Myocyte (in vitro differentiated cells): Measurements from ENCODE around the gene AQP5. TPM values are rescaled to one million over a fixed set of nuclear protein-coding genes. Genes with fewer than 3 reads are reported as not detected.

Experiments
- DNase-seq: peaks from one replicate; pipeline ENCODE4 v3.0.0-alpha.2; 2012; ENCODE audit warnings: low read depth
- polyA plus RNA-seq: library from polyadenylated mRNA; unstranded; fragments of >200 nt; gene quantifications from one replicate; pipeline ENCODE4 v1.2.1, GENCODE V29; 2012; ENCODE audit warnings: missing spikeins
- total RNA-seq: library from RNA; depleted of rRNA; stranded (reverse); fragments of >200 nt; gene quantifications from 2 replicates; pipeline ENCODE4 v1.2.3, GENCODE V29; 2014

The AQP5 gene
- total RNA-seq: not detected in 2 replicates
- polyA plus RNA-seq: 0.10 TPM

DNA sequence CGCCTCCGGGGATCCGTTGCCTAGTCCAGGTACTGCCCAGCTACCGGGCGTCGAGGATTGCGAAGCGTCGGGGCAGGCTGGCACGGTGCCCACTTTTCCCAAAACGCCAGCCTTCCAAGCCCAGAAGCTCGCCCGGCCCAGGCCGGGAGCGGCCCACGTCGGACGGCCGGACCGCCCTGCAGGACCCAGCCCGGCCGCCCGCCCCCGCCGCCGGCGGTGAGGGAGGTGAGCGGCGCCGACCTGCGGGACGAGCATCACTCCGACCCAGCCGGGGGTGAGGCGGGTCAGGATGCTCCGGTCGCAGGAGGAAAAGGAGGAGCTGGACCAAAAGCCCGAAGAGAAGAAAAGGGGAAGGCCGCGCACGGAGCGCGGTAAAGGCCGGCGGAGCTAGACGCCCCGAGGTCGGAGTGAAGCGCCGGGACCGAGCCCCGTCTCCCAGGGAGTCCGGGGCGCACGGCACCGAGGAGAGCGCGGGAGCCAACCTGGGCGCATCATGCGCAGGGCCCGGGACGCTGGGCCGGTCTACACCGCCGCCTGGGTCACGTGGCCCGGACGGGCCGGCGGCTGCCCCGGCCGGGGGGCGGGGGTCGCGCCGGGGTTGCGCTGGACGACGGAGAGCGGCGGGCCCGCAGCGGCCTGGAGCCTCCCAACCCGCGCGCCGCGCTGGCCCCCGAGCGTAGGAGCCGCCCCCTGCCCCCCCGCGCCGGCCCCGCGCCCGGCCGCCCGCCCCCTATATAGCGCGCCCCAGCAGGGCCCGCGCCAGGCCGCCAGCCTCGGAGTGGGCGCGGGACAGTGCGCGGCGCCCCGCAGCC, at the start of gene AQP5:
Gene AQP5, plus strand, starts transcription at position 762 of the 812 bp plus-strand sequence. CDS start 146 bp downstream, outside the sequence.
- DNase-seq: no peak

DNA sequence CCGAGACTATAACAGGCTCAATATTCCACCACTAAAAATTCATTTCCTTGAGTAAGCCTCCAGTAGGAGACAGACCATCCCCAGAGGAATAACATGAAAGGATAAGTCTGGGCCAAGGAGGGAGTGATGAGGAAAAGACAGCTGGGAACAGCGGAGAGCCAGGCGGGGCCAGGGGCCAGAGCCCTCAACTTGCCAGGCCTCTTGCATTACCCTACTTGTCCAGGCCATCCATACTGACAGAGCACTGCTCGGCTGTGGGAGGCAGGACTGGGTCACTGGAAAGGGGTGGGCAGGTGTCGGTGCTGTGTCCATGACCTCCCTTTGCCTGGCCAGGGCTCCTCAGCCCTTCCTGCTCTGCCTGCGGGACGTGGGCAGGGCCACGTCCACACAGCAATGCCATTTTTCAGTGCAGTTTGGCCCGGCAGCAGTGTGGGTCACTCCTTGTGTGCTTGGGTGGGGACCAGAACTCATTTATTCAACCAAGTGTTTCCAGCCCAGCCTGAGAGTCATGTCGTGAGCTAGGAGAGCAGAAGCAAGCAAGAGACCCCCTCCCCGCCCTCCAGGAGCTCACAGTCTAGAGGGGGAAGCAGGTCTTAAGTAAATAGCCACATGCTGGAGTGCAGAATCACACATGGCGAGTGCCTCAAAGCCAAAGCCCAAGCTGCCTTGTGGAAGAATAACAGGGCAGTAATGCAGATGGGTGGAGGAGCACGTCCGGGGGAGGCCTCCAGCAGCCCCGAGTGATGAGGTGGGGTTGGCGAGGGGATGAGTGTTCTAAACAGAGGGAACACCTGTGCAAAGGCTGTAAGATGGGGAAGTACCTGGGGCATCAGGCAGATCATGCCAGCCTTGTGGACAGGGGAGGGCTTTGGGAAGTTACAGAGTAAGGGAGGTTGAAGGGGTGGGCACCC, 49.1 kb upstream of the AQP5 start:
- DNase-seq: peak; percentile 19

DNA sequence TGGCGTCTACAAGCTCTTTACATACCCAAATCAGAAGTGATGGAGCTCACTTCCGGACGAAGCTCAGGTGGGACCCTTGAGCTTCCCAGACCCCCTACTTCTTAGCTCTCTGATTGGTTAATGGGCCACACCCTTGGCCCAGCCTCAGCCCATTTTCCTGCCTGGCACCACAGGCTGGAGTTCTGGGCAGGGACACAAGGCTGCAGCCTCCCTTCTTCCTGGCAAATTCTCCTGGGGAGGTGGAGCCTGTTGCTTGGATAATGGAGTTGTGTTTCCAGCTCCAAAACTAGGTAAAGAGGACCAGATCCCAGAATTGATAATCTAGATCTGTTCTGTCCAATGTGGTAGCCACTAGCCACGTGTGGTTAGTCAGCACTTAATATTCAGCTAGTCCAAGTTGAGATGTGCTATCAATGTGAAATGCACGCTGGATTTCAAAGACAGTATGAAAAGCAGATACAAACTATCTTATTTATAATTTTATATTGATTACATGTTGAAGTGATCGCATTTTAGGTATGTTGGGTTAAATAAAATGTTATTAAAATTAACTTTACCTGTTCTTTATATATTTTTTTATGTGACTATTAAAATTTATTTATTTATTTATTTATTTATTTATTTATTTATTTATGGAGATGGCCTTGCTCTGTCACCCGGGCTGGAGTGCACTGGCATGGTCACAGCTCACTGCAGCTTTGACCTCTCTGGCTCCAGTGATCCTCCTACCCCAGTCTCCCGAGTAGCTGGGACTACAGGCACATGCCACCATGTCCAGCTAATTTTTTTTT, 45.3 kb upstream of the AQP5 start:
- no peak for DNase-seq

DNA sequence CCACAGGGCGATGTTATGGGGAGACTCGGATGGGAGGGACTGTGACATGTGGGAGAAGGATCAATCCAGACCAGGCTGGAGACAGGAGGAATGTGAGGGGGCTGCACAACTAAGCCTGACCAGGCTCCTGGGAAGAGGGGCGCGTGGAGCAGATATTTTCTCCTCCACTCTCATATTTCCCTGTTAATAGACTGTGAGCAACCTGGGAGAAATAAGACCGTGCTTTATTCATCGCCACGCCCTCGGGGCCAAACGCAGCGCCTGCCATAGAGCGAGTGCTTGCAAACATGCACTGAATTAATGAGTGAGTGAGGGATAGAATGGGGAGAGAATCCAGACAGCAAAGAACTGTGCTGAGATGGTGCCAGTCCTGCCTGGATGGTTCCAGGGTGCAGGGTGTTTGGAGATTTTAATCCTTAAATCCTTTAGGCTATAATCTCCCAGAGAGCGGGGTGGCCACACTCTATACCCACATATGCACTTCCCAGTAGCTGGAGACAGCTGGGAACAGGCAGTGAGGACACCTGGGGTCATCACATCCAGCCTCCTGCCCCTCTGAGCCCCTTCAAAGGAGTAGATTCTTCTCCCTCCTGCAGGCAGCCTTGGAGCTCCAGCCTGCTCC, 44.4 kb upstream of the AQP5 start:
- no peak for DNase-seq

DNA sequence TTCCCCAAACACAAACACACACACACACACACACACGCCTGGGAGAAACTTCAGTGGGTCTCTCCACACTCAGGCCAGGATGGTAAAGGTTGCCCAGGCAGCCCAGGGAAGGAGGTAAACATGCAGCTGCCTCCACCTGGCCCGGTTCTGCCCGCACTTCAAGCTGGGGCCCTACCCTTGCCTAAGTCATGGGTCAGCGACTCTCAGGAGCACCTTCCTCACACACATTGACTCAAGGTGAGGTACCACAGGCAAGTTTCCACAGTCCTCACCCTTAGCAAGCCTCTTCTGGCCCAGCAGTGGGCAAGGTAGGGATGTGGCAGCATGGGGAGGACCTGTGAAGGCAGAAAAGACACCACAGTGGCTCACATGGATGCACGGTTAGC, 43.9 kb upstream of the AQP5 start:
- DNase-seq: no peak

DNA sequence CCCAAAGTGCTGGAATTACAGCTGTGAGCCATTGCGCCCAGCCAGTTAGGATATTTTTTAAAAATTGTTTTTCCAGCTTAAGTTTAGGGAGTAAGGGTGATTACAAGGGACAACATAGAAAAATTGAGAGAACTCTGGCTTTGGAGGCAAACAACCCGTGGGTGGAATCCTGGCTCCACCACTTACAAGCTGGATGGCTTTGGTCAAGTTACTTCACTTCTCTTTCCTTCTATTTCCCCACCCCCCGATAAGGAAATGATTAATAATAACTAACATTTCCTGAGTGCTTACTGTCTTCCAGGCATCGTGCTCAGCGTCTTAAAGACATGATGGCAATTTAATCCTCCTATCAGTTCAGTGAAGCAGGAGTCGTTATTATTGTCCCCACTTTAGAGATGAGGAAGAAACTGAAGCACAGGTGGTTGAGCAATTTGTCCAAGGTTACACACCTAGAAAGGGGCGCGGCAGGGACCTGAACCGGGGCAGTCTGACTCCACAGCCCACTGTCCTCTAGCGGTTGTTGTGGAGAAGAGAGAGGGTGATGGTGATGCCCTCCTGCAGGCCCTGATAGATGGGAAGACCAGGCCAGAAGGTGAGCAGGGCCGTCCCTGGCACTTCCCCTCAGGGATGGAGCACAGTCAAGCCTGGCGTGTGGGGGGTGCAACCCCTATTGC, 41.3 kb upstream of the AQP5 start:
- DNase-seq: no peak

DNA sequence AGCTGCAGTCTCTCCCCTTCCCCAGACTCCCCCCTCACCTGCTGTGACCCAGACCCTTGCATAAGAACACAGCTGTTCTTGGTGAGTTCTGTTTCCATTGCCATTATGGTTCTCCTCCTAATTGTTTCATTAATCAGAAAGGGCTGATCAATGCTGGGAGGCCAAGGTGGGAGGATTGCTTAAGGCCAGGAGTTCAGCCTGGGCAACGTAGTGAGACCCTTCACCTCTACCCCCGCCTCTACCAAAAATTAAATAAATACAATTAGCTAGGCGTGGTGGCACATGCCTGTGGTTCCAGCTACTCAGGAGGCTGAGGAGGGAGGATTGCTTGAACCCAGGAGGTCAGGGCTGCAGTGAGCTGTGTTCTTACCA, 40.8 kb upstream of the AQP5 start:
- DNase-seq: no peak

DNA sequence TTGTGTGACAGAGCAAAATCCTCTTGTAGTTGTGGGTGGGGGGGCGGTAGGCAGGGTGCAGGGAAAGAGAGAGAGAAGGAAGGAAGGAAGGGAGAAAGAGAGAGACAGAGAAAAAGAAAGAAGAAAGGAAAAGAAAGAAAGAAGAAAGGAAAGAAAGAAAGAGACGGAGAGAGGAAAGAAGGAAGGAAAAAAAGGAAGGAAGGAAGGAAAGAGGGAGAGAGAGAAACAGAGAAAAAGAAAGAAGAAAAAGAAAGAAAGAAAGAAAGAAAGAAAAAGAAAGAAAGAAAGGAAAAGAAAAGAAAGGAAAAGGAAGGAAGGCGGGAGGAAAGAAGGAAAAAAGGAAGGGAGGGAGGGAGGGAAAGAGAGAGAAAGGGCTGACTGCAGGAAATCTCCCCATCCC, 40.4 kb upstream of the AQP5 start:
- DNase-seq: no peak

DNA sequence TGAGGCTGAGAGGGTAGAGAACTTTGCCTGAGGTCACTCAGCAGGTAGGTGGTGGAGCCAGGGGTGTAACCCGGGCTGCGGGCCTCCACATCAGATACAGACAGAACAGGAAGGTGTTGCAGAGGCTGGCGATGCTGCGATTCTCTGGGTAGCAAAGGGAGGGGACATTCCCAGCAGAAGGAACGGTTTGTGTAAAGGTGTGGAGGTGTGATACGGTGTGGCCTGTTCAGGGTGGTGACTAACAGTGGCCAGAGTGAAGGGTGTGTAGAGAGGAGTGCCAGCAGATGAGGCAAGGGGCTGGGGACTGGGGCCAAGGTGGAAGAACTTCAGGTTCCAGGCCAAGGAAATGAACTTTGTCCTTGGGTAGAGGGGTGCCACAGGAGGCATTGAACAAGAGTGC, 39.7 kb upstream of the AQP5 start:
- DNase-seq: no peak

DNA sequence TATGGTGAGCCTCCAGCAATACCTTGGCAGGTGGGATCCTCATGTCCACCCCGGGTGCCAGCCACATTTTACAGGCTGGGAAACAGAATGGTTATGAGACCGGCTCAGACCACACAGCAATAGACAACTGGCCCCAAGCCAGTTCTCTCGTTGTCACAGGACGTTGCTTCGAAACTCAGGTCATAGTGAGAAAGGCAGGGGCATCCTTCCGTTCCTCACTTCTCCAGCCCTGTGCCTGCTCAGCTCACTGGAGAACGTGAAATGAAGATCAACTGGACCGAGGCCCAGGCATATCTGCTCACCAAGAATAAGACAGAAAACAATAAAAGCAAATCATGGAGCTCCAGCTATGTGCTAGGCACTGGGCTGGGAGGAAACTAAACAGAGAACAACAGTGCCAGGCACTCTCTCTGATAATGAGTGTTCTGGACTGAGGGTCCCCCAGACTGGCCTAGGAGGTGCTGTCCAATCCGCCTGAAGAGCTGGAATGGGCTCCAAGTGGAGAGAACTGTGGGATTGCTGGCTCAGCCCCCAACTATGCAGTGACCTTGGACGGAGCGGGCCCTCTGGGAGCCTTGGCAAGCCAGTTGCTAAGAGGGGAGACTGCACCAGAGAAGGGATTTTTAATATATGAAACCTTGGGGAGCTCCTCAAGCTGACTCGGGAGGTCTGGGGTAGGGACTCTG, 39.2 kb upstream of the AQP5 start:
- DNase-seq: no peak

DNA sequence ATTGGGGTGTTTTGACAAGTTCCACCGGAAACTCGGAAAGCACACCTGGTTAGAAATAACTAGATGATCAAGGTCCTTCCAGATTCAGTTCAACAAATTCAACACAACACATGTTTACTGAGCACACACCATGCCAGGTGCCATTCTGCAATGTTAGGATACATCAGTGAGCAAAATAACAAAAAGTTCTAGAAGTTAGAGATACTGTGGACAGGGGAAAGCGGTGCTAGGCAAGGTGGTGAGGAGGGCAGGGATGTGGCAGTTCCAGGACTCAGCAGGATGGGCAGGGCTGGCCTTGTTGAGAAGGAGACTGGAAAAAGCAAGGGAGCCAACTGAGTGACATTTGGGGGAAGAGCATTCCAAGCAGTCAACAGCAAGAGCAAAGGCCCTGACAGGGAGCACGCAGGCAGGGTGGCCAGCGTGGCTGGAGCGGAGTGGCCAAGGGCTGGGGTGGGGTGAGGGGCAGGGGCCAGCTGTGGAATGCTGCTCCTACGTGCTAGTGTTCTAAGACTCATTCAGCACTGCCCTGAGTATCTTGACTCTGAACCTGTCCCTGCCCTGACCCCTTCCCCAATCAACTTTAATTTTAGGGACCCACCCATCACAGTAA, 38.5 kb upstream of the AQP5 start:
- DNase-seq: no peak

DNA sequence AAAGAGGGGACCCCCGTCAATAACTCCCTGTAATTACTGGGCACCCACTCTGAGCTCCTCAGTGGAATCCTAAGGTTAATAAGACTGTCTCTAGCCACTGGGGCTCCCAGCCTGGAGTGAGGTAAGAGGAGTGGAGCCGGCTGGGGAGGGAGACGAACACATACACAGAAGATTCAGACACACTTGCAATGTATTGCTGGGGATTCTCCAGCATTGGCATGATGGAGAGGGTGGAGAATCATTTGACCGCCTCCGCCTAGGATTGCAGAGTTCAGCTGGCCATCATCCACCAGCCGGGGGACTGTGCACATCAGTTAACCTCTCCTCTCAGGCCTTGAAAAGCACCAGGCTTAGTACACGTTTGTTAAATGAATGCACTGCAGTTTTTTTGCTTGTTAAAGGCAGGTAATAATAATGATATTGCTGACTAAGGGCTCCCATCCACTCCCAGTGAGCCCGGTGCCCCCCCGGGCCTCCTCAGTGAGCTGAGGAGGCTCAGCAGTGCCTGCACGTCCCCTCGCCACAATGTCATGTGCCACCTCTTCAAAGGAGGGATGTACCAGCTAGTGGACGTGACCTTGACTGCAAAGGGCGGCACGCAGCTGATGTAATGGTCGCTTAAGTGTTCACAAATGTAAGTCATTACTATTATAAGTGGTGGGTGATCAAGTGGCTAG, 37.7 kb upstream of the AQP5 start:
- no peak for DNase-seq

DNA sequence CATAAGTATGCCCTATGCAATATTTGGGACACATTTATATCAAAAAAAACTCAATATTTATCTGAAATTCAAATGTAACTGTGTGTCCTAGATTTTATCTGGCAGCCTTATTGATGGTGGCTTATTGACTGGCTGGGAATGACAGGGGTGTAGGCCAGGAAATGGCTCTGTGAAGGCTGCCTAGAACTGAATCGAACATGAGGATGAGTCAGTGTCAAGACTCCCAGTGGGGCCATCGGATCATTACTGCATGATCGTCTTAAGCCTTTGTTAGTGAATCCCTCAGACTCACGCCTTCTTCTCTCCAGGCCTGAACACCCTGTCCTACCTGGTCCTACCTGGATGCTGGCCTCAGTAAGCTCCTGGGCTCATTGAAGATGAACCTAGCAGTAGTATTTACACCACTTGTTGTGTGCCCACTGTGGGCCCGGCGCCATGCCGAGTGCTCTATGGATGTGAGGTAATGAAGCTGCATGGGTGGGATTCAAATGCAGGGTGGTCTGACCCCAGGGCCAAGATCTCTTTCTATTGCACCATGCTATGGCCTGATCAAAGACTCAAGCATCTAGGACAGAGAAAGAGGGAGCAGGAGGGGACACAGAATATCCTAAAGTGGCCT, 36.9 kb upstream of the AQP5 start:
- no peak for DNase-seq

DNA sequence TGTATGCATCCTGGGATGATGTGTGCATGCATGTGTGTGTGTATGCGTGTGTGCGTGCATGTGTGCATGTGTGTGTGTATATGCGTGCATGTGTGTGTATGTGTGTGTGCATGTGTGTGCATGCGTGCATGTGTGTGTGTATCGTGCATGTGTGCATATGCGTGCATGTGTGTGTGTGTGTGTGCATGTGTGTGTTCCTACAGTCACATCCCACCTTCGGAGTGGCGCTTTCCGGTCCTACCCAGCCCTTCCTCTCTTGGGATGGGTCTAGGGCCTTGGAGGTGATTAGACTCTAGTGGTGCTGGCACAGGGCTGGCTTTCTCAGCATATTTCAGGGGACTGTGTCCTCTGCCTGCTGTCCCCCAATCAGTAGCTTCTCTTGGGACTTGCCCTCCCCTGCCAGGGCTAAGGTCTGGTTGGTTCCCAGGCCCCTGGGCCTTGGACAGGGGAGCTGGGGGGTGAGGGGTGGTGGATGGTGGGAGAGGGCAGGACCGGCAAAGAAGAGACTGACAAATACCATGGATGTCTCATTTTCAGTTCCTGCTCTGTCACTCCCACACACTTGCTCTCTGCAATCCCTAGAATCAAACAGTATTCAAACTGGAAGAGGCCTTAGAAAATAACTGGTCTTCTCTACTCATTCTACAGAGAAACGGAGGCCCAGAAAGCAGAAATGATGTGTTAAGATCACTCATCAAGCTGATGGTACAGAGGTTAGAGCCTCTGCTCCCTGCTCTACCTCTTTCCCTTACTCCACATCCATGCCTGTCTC, 36.1 kb upstream of the AQP5 start:
- no peak for DNase-seq

DNA sequence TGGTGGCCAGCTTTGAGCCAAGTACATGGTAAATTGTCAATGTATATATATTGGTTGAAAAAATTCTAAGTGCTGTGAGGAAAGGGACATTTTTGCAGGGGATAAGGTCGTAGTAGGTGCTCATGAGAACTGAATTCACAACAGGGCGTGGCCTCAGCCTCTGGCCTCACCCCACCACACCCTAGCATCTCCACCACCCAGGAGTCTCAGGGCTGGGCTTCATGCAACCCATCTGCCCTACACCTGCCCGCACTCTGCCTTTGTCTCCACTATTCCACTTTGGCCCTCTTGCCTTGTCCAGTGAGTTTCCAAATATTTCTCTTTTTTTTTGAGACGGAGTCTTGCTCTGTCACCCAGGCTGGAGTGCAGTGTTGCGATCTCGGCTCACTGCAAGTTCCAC, 33.2 kb upstream of the AQP5 start:
- DNase-seq: no peak

DNA sequence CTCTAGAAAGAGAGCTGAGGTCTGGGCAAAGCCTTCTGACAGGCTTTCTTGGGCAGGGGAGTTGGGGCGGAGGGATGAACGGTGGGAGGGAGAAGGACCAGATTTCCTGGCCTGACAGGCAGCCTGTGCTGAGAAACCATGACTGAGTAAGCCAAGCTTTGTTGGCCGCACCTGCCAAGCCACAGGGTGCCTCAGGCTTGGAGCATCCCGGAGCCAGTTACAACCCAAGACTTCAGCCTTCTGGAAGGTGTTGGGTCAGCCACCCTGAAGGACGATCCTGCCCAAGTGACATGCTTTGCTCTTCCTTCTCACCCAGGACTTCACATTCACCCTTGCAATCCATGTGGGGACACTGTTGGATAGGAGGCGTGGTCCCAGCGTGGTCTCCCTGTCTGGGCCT, 32.1 kb upstream of the AQP5 start:
- DNase-seq: no peak

DNA sequence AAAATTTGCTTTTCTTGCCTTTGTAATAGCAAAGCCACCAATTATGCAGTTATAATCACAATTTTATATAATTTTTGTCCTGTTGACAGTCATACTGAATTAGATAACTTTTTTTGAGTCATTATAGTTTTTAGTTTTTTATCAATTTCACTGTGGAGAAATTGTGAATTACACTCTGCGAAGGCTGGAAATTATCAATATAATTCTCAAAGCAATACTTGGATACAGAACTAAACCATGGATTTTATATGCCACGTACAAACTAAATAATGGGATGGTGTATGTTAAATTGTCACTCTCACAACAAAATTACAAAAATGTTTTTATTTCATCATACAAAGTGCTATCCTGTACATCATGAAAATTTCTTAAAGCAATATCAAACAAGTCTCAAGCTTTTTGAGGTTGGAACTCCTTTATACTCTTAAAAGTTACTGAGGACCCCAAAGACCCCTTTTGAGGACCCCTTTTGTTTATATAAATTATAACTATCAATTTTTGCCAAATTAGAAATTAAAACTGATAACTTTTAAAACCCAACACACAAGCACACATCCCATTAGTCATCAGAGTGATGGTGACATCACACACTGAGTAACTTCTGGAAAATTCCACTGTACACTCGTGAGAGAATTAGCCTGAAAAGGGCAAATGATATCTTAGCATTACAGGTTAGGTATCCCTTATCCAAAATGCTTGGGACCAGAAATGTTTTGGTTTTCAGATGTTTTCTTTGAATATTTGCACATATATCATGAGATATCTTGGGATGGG, 31.0 kb upstream of the AQP5 start:
- DNase-seq: peak; percentile 46
